ENCODE data around the gene STEEP1.

DNA sequence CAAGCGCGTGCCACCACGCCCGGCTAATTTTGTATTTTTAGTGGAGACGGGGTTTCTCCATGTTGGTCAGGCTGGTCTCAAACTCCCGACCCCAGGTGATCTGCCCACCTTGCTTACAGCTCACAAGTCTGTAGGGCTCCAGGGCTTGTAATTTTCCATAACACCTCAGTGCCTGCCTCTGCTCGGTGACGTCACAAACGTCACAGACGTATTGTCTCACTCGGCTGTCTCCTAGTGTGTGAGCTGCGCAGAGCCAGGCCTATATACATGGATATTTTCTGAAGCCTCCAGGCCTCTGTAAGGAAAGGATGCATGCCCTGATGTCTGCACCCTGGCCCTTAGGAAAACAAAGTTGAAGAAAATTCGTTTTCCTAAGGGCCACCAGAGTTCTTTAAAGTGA, 49.6 kb upstream of the STEEP1 start:
- TF ChIP-seq, protein P1, sequence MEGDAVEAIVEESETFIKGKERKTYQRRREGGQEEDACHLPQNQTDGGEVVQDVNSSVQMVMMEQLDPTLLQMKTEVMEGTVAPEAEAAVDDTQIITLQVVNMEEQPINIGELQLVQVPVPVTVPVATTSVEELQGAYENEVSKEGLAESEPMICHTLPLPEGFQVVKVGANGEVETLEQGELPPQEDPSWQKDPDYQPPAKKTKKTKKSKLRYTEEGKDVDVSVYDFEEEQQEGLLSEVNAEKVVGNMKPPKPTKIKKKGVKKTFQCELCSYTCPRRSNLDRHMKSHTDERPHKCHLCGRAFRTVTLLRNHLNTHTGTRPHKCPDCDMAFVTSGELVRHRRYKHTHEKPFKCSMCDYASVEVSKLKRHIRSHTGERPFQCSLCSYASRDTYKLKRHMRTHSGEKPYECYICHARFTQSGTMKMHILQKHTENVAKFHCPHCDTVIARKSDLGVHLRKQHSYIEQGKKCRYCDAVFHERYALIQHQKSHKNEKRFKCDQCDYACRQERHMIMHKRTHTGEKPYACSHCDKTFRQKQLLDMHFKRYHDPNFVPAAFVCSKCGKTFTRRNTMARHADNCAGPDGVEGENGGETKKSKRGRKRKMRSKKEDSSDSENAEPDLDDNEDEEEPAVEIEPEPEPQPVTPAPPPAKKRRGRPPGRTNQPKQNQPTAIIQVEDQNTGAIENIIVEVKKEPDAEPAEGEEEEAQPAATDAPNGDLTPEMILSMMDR (IDR thresholded peaks at IDR 0.05), result no peak
- no peak for TF ChIP-seq POLR2A (IDR thresholded peaks at IDR 0.05)
